IMR-90 (cell line): Measurements from ENCODE around the gene AUTS2. TPM values are rescaled to one million over a fixed set of nuclear protein-coding genes. Genes with fewer than 3 reads are reported as not detected.
A peak's percentile ranks its signal among the peaks of the same experiment; 100 is the strongest.

Experiments
- ATAC-seq: fragments of 200-7000 bp; cut with Tn5 transposase; 2 replicates; pipeline ENCODE4 v1.9.1; 2020; ENCODE audit warnings: low read depth, mild to moderate bottlenecking, moderate library complexity
- BruUV-seq: library from RNA; stranded (reverse); fragments of 400-500 nt; replicated peaks from 2 replicates; lab custom pipeline; 2021; lab: Mats Ljungman, UMichigan
- CTCF ChIA-PET: fragments of 300-600 bp; formaldehyde crosslinking; extraction: SDS; loops from one replicate; lab custom pipeline; 2021; ENCODE audit warnings: antibody characterized with exemption; lab: Yijun Ruan, JAX
- POLR2A ChIA-PET: fragments of 300-600 bp; sonication (Branson Sonifier 250); formaldehyde crosslinking; loops from one replicate; lab custom pipeline; 2022; ENCODE audit warnings: antibody characterized with exemption; ENCODE audit not compliant: unreplicated experiment; lab: Charles Lee
- DNase-seq: peaks from one replicate; pipeline ENCODE4 v3.0.0; 2013
- H2AFZ ChIP-seq: replicated peaks from 2 replicates; pipeline ENCODE3; 2013; ENCODE audit warnings: low read length, mild to moderate bottlenecking; ENCODE audit not compliant: poor library complexity
- H2AK5ac ChIP-seq: 2 replicates; pipeline ENCODE4 v1.6.1; 2013; ENCODE audit warnings: low read depth, low read length, inconsistent platforms
- H2AK9ac ChIP-seq: replicated peaks from 2 replicates; pipeline ENCODE3; 2013; ENCODE audit warnings: mild to moderate bottlenecking, low read depth, low read length, moderate library complexity; ENCODE audit not compliant: poor library complexity
- H2BK120ac ChIP-seq: 2 replicates; pipeline ENCODE4 v1.6.1; 2013; ENCODE audit warnings: low read depth, low read length, inconsistent platforms
- H2BK15ac ChIP-seq: 3 replicates; pipeline ENCODE4 v1.6.1; 2013; ENCODE audit warnings: low read depth, low read length, inconsistent platforms
- H2BK20ac ChIP-seq: 2 replicates; pipeline ENCODE4 v1.6.1; 2013; ENCODE audit warnings: low read depth, mild to moderate bottlenecking, inconsistent platforms, low read length, moderate library complexity
- H2BK5ac ChIP-seq: 2 replicates; pipeline ENCODE4 v1.6.1; 2013; ENCODE audit warnings: mild to moderate bottlenecking, low read depth, low read length, inconsistent platforms; ENCODE audit not compliant: poor library complexity, severe bottlenecking
- H3K14ac ChIP-seq: replicated peaks from 2 replicates; pipeline ENCODE4 v1.6.1; 2013; ENCODE audit warnings: low read depth, low read length, inconsistent platforms
- H3K18ac ChIP-seq: 2 replicates; pipeline ENCODE4 v1.6.1; 2013; ENCODE audit warnings: low read depth, low read length, control low read depth
- H3K23ac ChIP-seq: 2 replicates; pipeline ENCODE4 v1.6.1; 2013; ENCODE audit warnings: low read depth, low read length, inconsistent platforms
- H3K27ac ChIP-seq: 2 replicates; pipeline ENCODE4 v1.5.1; 2013; ENCODE audit warnings: mild to moderate bottlenecking, control low read depth, low read length; ENCODE audit not compliant: insufficient read depth
- H3K27me3 ChIP-seq: 2 replicates; pipeline ENCODE4 v1.6.1; 2013; ENCODE audit warnings: low read length; ENCODE audit not compliant: control insufficient read depth, insufficient read depth
- H3K36me3 ChIP-seq: 2 replicates; pipeline ENCODE4 v1.6.1; 2013; ENCODE audit warnings: low read length, mixed read lengths; ENCODE audit not compliant: control insufficient read depth, insufficient read depth
- H3K4ac ChIP-seq: 2 replicates; pipeline ENCODE4 v1.6.1; 2013; ENCODE audit warnings: low read depth, low read length, inconsistent platforms
- H3K4me1 ChIP-seq: 2 replicates; pipeline ENCODE4 v1.6.1; 2013; ENCODE audit warnings: low read length, mixed read lengths; ENCODE audit not compliant: control insufficient read depth, insufficient read depth
- H3K4me2 ChIP-seq: 2 replicates; pipeline ENCODE4 v1.6.1; 2013; ENCODE audit warnings: low read depth, mild to moderate bottlenecking, control low read depth, low read length, moderate library complexity
- H3K4me3 ChIP-seq: 2 replicates; pipeline ENCODE4 v1.5.1; 2013; ENCODE audit warnings: low read depth, mild to moderate bottlenecking, control low read depth, low read length, moderate library complexity; ENCODE audit not compliant: insufficient read depth
- H3K56ac ChIP-seq: 2 replicates; pipeline ENCODE4 v1.6.1; 2013; ENCODE audit warnings: low read length, inconsistent platforms; ENCODE audit not compliant: insufficient read depth; ENCODE audit errors: extremely low read depth
- H3K79me1 ChIP-seq, 2 experiments: 2 replicates each; pipeline ENCODE4 v1.6.1; 2013; ENCODE audit warnings: low read length in 2 of 2, inconsistent platforms in 1 of 2, low read depth in 1 of 2
- H3K9ac ChIP-seq: 2 replicates; pipeline ENCODE4 v1.6.1; 2013; ENCODE audit warnings: low read depth, low read length, control low read depth
- H3K9me1 ChIP-seq: 2 replicates; pipeline ENCODE4 v1.6.1; 2013; ENCODE audit warnings: low read length, inconsistent platforms; ENCODE audit not compliant: insufficient read depth
- H3K9me3 ChIP-seq: 2 replicates; pipeline ENCODE4 v1.6.1; 2013; ENCODE audit warnings: low read length; ENCODE audit not compliant: control insufficient read depth, insufficient read depth
- H4K20me1 ChIP-seq: 2 replicates; pipeline ENCODE4 v1.6.1; 2013; ENCODE audit warnings: low read length, inconsistent platforms; ENCODE audit not compliant: insufficient read depth
- H4K5ac ChIP-seq: 2 replicates; pipeline ENCODE4 v1.6.1; 2013; ENCODE audit warnings: mild to moderate bottlenecking, low read depth, low read length, control low read depth
- H4K8ac ChIP-seq, 2 experiments: 2 replicates each; pipeline ENCODE4 v1.6.1; 2013; ENCODE audit warnings: low read depth in 2 of 2, low read length in 2 of 2, control low read depth in 1 of 2, inconsistent platforms in 1 of 2
- H4K91ac ChIP-seq: 2 replicates; pipeline ENCODE4 v1.6.1; 2013; ENCODE audit warnings: low read depth, low read length, inconsistent platforms; ENCODE audit not compliant: insufficient read depth
- BHLHE40 ChIP-seq: fragments of 150-350 bp; IDR thresholded peaks from 2 replicates; pipeline ENCODE4 v1.6.1; 2016; ENCODE audit warnings: mild to moderate bottlenecking, low read depth, low read length
- CEBPB ChIP-seq: IDR thresholded peaks from 2 replicates; pipeline ENCODE4 v1.6.1; 2012; ENCODE audit warnings: low read depth, low read length, improper control_type of control experiment
- ELK1 ChIP-seq: fragments of 150-350 bp; IDR thresholded peaks from 2 replicates; pipeline ENCODE4 v1.6.1; 2016; ENCODE audit warnings: low read depth, mild to moderate bottlenecking, low read length, moderate library complexity, borderline replicate concordance
- NFE2L2 ChIP-seq: fragments of 150-350 bp; IDR thresholded peaks from 2 replicates; pipeline ENCODE4 v1.6.1; 2016; ENCODE audit warnings: low read depth, mild to moderate bottlenecking, low read length
- POLR2A ChIP-seq: IDR thresholded peaks from 2 replicates; pipeline ENCODE4 v1.6.1; 2012; ENCODE audit warnings: mild to moderate bottlenecking, low read depth, low read length
- USF2 ChIP-seq: fragments of 150-350 bp; IDR thresholded peaks from 2 replicates; pipeline ENCODE4 v1.6.1; 2017; ENCODE audit warnings: mild to moderate bottlenecking, antibody characterized with exemption, low read length, low read depth
- WGBS, 2 experiments: methylation state at CpG; one replicate each; pipeline versions ENCODE4 v1.1.5 to v1.1.7; 2013; ENCODE audit warnings: missing lambda C conversion rate in 2 of 2; ENCODE audit not compliant: insufficient read length in 1 of 2; ENCODE audit errors: extremely low coverage in 2 of 2; 5-methylcytosine and 5-hydroxymethylcytosine counted together
- dilution Hi-C: fragments of 300-500 bp; cut with HindIII; formaldehyde crosslinking; loops from one replicate; pipeline ENCODE4 v1.14.3; 2018; ENCODE audit warnings: low sequenced_read_pairs; ENCODE audit not compliant: unreplicated experiment
- in situ Hi-C: fragments of 300-500 bp; cut with MboI; formaldehyde crosslinking; loops from 3 replicates; pipeline ENCODE4 v1.14.3; 2019; ENCODE audit warnings: low sequenced_read_pairs, inconsistent platforms, mixed read lengths
- intact Hi-C: fragments of 100-400 bp; cut with micrococcal nuclease; formaldehyde crosslinking; loops from 2 replicates; pipeline ENCODE4 v1.10.0; 2022
- polyA plus RNA-seq, 3 experiments: library from polyadenylated mRNA; depleted of rRNA; stranded (reverse); fragments of >200 nt; gene quantifications; 2 replicates each; pipeline ENCODE4 v1.2.3, GENCODE V29; 2012; ENCODE audit warnings: low replicate concordance in 1 of 3
- total RNA-seq: library from RNA; depleted of rRNA; stranded (reverse); fragments of >200 nt; gene quantifications from 2 replicates; pipeline ENCODE4 v1.2.3, GENCODE V29; 2012

Gene AUTS2
- total and polyA plus RNA-seq, 2 of the 4 experiments (the other 2 are of a cell fraction) = 0.90 to 3.0 TPM

DNA sequence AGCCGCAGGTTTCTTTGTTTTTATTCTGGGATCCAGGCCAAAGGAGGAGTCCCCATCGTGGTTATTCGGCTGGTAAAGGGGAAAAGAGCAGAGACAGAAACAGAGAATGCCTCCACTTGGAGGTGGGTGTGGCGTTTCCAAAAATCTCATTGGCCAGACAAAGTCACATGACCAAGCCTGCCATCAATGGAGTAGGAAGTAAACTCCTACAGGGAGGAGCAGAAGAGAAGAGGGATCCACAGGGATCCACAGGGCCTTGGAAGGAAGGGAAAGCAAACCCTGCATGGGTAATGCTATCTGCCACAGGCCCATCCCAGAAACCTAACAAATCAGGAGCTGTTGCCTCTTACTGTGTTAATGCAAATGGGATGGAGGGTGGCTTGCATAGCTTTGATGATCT lies 1107.9 kb downstream of the AUTS2 start:
- WGBS, 2 experiments = 90% methylated on average over 2 of the region's 4 CpGs; no CpG with 5 or more reads in 1 of the 2 experiments
- in situ Hi-C loops = no loop called here
- Histone ChIP-seq H2BK20ac (no peak overlapping the region), H2BK15ac (no peak overlapping the region), H3K4me2 (no peak overlapping the region), H2BK120ac (no peak overlapping the region), H3K9ac (no peak overlapping the region), H3K79me1 (peaks cover 4 to 25% of the 10 kb centered on the region in 2 experiments; a peak in 2 of 4 replicates), H2AK5ac (no peak overlapping the region), H3K36me3 (no peaks in the 10 kb centered on the region), H3K9me3 (no peaks in the 10 kb centered on the region), H3K56ac (no peak overlapping the region), H3K4me3 (no peak overlapping the region), H4K91ac (no peak overlapping the region), H2AK9ac (no peak overlapping the region), H4K8ac (no peak overlapping the region), H3K23ac (no peak overlapping the region), H4K20me1 (peaks cover 9% of the 10 kb centered on the region; the same call in 1 of the 2 replicates), H3K27me3 (no peaks in the 10 kb centered on the region), H3K27ac (no peak overlapping the region), H4K5ac (no peak overlapping the region), H3K4me1 (peaks cover 5% of the 10 kb centered on the region; the same call in 1 of the 2 replicates), H2BK5ac (no peak overlapping the region), H3K9me1 (0 out of 2 replicates have a peak, but pooled peaks cover 3% of the 10 kb centered on the region), H2AFZ (no peak overlapping the region), H3K4ac (no peak overlapping the region), H3K14ac (no peak overlapping the region), H3K18ac (no peak overlapping the region)
- BruUV-seq = no TSS peak
- dilution Hi-C loops = no loop called here
- CTCF ChIA-PET = interaction anchor here (0.9 to 1.4 kb wide), 3 partner anchors 8 to 16 kb away, joined by 3 to 4 read pairs (median 3); no protein-coding TSS in a partner anchor
- DNase-seq (no peak), ATAC-seq (no peak)
- no peak for TF ChIP-seq ELK1
- TF ChIP-seq POLR2A = no peak
- TF ChIP-seq CEBPB = no peak
- no peak for TF ChIP-seq BHLHE40
- TF ChIP-seq USF2 = 0 out of 2 replicates have a peak, but pooled peaks have one; percentile 10
- no peak for TF ChIP-seq NFE2L2
- POLR2A ChIA-PET = no interaction called here
- intact Hi-C loops = no loop called here
